Kidney epithelial cell (primary cell): Measurements from ENCODE around the gene DLD. TPM values are rescaled to one million over a fixed set of nuclear protein-coding genes. Genes with fewer than 3 reads are reported as not detected.

Experiments used
- DNase-seq: peaks from one replicate; pipeline ENCODE4 v3.0.0-alpha.2; 2010; ENCODE audit warnings: low read depth
- H3K27me3 ChIP-seq: 2 replicates; pipeline ENCODE4 v1.6.0; 2011; ENCODE audit warnings: low read length; ENCODE audit not compliant: control insufficient read depth, insufficient read depth
- H3K36me3 ChIP-seq: 2 replicates; pipeline ENCODE4 v1.5.1; 2011; ENCODE audit warnings: low read length; ENCODE audit not compliant: control insufficient read depth, insufficient read depth
- H3K4me3 ChIP-seq: 2 replicates; pipeline ENCODE4 v1.5.1; 2011; ENCODE audit warnings: low read depth, mild to moderate bottlenecking, control low read depth, low read length
- CTCF ChIP-seq: IDR thresholded peaks from 2 replicates; pipeline ENCODE4 v1.5.1; 2011; ENCODE audit warnings: mild to moderate bottlenecking, moderate library complexity, low read length, control low read depth, inconsistent platforms; ENCODE audit not compliant: insufficient read depth, poor library complexity, severe bottlenecking
- total RNA-seq: library from RNA; depleted of rRNA; stranded (reverse); fragments of >200 nt; gene quantifications from 2 replicates; pipeline ENCODE4 v1.2.3, GENCODE V29; 2015

DLD gene
- total RNA-seq, 1 donor from 2014 or later = 68.8 TPM

GRCh38 chr7:107870427-107871000, 20.5 kb upstream of the DLD start:
- DNase-seq = no peak
- peaks cover 2% of the 10 kb centered on the region for H3K27me3 ChIP-seq
- no peak for TF ChIP-seq CTCF
- H3K36me3 ChIP-seq = no peaks in the 10 kb centered on the region
- no peak overlapping the region for H3K4me3 ChIP-seq

GRCh38 chr7:107874111-107874510, 16.9 kb upstream of the DLD start:
- H3K36me3 ChIP-seq = no peaks in the 10 kb centered on the region
- H3K27me3 ChIP-seq = peaks cover 2% of the 10 kb centered on the region
- no peak for DNase-seq
- H3K4me3 ChIP-seq = no peak overlapping the region
- TF ChIP-seq CTCF = no peak

GRCh38 chr7:107874605-107875446, 16.2 kb upstream of the DLD start:
- Histone ChIP-seq H3K27me3 (peaks cover 2% of the 10 kb centered on the region), H3K36me3 (no peaks in the 10 kb centered on the region), H3K4me3 (no peak overlapping the region)
- DNase-seq = no peak
- peak; percentile 75 for TF ChIP-seq CTCF

DNA sequence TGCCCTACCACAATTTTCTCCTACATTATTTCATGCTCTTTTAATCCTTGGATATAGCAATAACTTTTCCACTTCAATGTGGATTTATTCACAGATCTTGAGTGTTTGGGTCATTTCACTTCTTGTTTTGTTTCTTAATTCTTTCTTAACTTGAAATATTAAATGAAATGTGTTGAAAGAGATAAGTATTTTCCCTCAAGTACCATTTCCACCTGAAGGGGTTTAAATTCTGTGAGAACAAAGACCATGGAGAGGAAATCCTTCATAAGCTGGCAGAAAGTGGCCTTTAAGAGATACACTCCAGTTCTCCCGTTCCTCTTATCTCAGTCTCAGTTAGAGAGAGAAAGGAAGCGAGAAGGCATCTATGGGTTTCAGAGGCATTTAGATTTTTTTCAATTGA, 14.1 kb upstream of the DLD start:
- H3K4me3 ChIP-seq = no peak overlapping the region
- no peak for TF ChIP-seq CTCF
- H3K27me3 ChIP-seq = peaks cover 4% of the 10 kb centered on the region
- DNase-seq = no peak
- no peaks in the 10 kb centered on the region for H3K36me3 ChIP-seq

DNA sequence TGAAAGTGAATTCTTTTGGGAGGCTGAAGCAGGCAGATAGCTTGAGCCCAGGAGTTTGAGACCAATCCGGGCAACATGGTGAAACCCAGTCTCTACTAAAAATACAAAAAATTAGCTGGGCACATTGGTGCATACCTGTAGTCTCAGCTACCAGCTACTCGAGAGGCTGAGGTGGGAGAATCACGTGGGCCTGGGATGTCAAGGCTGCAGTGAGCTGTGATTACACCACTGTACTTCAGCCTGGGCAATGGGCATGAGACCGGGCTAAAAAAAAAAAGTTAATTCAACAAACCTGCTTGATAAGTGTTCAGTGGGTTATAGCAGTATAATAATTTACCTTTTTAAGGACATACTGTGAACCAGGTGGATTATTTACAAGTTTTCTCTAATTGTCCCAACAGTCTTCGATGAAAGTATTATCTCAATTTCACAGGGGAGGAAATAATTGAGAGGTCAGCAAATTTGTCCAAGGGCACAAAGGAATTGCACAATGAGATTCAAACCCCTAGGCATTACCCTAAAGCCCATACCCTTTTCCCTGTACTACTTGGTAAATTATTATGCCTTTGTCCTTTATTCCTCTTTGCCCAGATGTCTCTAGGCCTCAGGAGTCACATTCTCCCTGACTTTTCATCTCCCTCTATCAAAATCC, 13.1 kb upstream of the DLD start:
- Histone ChIP-seq H3K4me3 (no peak overlapping the region), H3K27me3 (peaks cover 2% of the 10 kb centered on the region), H3K36me3 (no peaks in the 10 kb centered on the region)
- no peak for TF ChIP-seq CTCF
- no peak for DNase-seq
